ENCODE results near the gene TOX3. TPM values are rescaled to one million over a fixed set of nuclear protein-coding genes. Genes with fewer than 3 reads are reported as not detected.

TOX3 gene
- total and polyA plus RNA-seq, 2 of the 13 experiments (the other 11 are each of a cell fraction or from before 2014, with no cell fraction given), result 14.5 to 98.6 TPM

- TF ChIP-seq YEATS2 (CRISPR knock-in tag; IDR thresholded peaks at IDR 0.05; ENCODE audit: borderline replicate concordance), result peak; percentile 29; the same call in 1 of the 2 replicates
- TF ChIP-seq FOXA1 (IDR thresholded peaks at IDR 0.05), result no peak
- TF ChIP-seq FOXA1 (CRISPR knock-in tag; IDR thresholded peaks at IDR 0.05), result peak; percentile 82
- TF ChIP-seq GATAD2A (CRISPR knock-in tag; IDR thresholded peaks at IDR 0.05), result peak; percentile 99
- peak; percentile 19; the same call in 1 of the 2 replicates for TF ChIP-seq ZNF652 (CRISPR knock-in tag; IDR thresholded peaks at IDR 0.05; ENCODE audit: borderline replicate concordance, low read depth)
- TF ChIP-seq TBX2 (CRISPR knock-in tag; IDR thresholded peaks at IDR 0.05; ENCODE audit: borderline replicate concordance), result peak; percentile 85; the same call in 1 of the 2 replicates
- TF ChIP-seq ZNF878 (CRISPR knock-in tag; IDR thresholded peaks at IDR 0.05), result peak; percentile 72; the same call in 1 of the 2 replicates
- peak; percentile 75; the same call in 1 of the 2 replicates for TF ChIP-seq ZNF280D (CRISPR knock-in tag; IDR thresholded peaks at IDR 0.05)
- no peak for TF ChIP-seq ZNF549 (CRISPR knock-in tag; IDR thresholded peaks at IDR 0.05)
- peak; percentile 68 for TF ChIP-seq RBM22 (optimal IDR thresholded peaks at IDR 0.05; ENCODE audit: low read length)
- TF ChIP-seq ZNF556 (CRISPR knock-in tag; IDR thresholded peaks at IDR 0.05; ENCODE audit: borderline replicate concordance), result peak; percentile 73; the same call in 1 of the 2 replicates
- TF ChIP-seq SMYD3 (CRISPR knock-in tag; IDR thresholded peaks at IDR 0.05), result 0 out of 2 replicates have a peak, but pooled peaks have one; percentile 65
- peak; percentile 95 for TF ChIP-seq NCOR1 (IDR thresholded peaks at IDR 0.05; ENCODE audit: borderline replicate concordance, low read length)
- no peak for TF ChIP-seq HINFP (CRISPR knock-in tag; IDR thresholded peaks at IDR 0.05; ENCODE audit: low read depth)
- no peak for TF ChIP-seq GMEB1 (CRISPR knock-in tag; IDR thresholded peaks at IDR 0.05; ENCODE audit: borderline replicate concordance)
- TF ChIP-seq NR2F2 (IDR thresholded peaks at IDR 0.05; ENCODE audit: borderline replicate concordance, low read depth), result peak; percentile 79
- 0 out of 2 replicates have a peak, but pooled peaks have one; percentile 27 for TF ChIP-seq STAT5B (CRISPR knock-in tag; IDR thresholded peaks at IDR 0.05)
- 0 out of 2 replicates have a peak, but pooled peaks have one; percentile 18 for TF ChIP-seq SATB2 (CRISPR knock-in tag; IDR thresholded peaks at IDR 0.05)
- 0 out of 2 replicates have a peak, but pooled peaks have one; percentile 67 for TF ChIP-seq ZNF512B (CRISPR knock-in tag; IDR thresholded peaks at IDR 0.05; ENCODE audit: borderline replicate concordance)
- peak; percentile 97 for TF ChIP-seq SOX5 (CRISPR knock-in tag; IDR thresholded peaks at IDR 0.05; ENCODE audit: borderline replicate concordance)
- TF ChIP-seq POLR2A (IDR thresholded peaks at IDR 0.05; ENCODE audit: insufficient read depth in 1 of 2, low read depth in 2 of 2, low read length in 2 of 2), result 0 out of 4 replicates have a peak, but pooled peaks of 1 of the 2 experiments have one; percentile 24
- TF ChIP-seq FOXP1 (IDR thresholded peaks at IDR 0.05), result 0 out of 2 replicates have a peak, but pooled peaks have one; percentile 36
- peak; percentile 92 for TF ChIP-seq FOXP1 (CRISPR knock-in tag; IDR thresholded peaks at IDR 0.05)
Measured at GRCh38 chr16:52492789-52493357, 54.1 kb downstream of the TOX3 start (continued).
